Skeletal muscle tissue (tissue), 4 donors: Measurements from ENCODE around the gene MAGEA8. TPM values are rescaled to one million over a fixed set of nuclear protein-coding genes. Genes with fewer than 3 reads are reported as not detected.
"Not testable (repeated sequence)": the region's sequence is repeated elsewhere in the genome, so short reads cannot be mapped to it uniquely, and the experiment has no call there.

ENCODE experiments used
- H3K27ac ChIP-seq: one replicate; pipeline ENCODE4 v1.7.0; 2013; ENCODE audit warnings: mild to moderate bottlenecking, low read depth, low read length, inconsistent platforms
- H3K27me3 ChIP-seq, 3 donors: one replicate each; pipeline ENCODE4 v1.7.0; 2013; ENCODE audit warnings: low read length in 3 of 3; ENCODE audit not compliant: control insufficient read depth in 3 of 3, insufficient read depth in 3 of 3
- H3K36me3 ChIP-seq, 3 donors: one replicate each; pipeline ENCODE4 v1.7.0; 2013; ENCODE audit warnings: low read length in 3 of 3; ENCODE audit not compliant: control insufficient read depth in 3 of 3, insufficient read depth in 3 of 3
- H3K4me1 ChIP-seq, 3 donors: one replicate each; pipeline ENCODE4 v1.7.0; 2013; ENCODE audit warnings: low read length in 3 of 3, mild to moderate bottlenecking in 3 of 3; ENCODE audit not compliant: control insufficient read depth in 3 of 3, insufficient read depth in 3 of 3
- H3K4me3 ChIP-seq, 3 donors: one replicate each; pipeline ENCODE4 v1.7.0; 2013; ENCODE audit warnings: low read length in 3 of 3
- H3K9ac ChIP-seq, 3 donors: one replicate each; pipeline ENCODE4 v1.7.0; 2013; ENCODE audit warnings: low read length in 3 of 3, mild to moderate bottlenecking in 3 of 3, moderate library complexity in 2 of 3, low read depth in 1 of 3
- H3K9me3 ChIP-seq, 3 donors: one replicate each; pipeline ENCODE4 v1.7.0; 2013; ENCODE audit warnings: low read length in 3 of 3; ENCODE audit not compliant: control insufficient read depth in 3 of 3
- total RNA-seq: library from RNA; depleted of rRNA; stranded (reverse); fragments of >200 nt; gene quantifications from one replicate; pipeline ENCODE4 v1.2.3, GENCODE V29; 2014
- donor health status: Osteomylitis.

MAGEA8 gene
- total RNA-seq, result not detected

DNA sequence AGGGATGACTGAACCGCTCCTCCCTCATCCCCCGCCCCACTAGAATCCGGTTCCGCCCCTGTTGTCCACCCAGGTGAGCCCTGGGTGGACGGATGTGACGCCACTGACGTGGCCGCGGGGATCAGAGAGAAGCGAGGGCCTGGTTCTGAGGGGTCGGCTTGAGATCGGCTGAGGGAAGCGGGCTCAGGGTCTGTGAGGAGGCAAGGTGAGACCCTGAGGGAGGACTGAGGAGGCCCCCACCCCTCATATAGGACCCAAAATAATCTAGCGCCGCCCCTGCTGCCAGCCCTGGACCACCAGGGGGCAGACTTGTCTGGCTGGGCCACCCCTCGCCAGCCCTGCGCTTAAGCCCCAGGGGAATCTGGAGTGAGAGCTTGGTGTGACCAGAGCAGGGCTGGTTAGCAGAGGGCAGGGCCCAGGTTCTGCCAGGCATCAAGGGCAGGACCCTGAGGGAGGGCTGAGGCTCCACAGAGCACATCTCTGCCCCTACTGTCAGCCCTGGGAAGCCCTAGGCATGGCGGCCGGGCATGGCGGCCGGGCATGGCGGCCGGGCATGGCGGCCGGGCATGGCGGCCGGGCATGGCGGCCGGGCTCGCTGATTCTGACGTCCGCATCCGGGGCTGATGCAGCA, at the start of gene MAGEA8:
Gene MAGEA8, plus strand, starts transcription at position 103 of the 631 bp plus-strand sequence. CDS start 3,090 bp downstream, outside the sequence.
- H3K27me3 ChIP-seq, result no peaks in the 10 kb centered on the region
- H3K27ac ChIP-seq, result no peak within 1 kb of the TSS
- H3K9ac ChIP-seq, result no peak within 1 kb of the TSS
- H3K9me3 ChIP-seq, result no peaks in the 10 kb centered on the region
- no peaks in the 10 kb centered on the region for H3K36me3 ChIP-seq
- no peaks in the 10 kb centered on the region for H3K4me1 ChIP-seq
- no peak within 1 kb of the TSS for H3K4me3 ChIP-seq

GRCh38 chrX:149831473-149831872, 49.5 kb upstream of the MAGEA8 start:
- Histone ChIP-seq H3K4me3 (no peak overlapping the region), H3K9me3 (no peaks in the 10 kb centered on the region), H3K4me1 (no peaks in the 10 kb centered on the region), H3K36me3 (no peaks in the 10 kb centered on the region), H3K27ac (no peak overlapping the region), H3K9ac (no peak overlapping the region), H3K27me3 (no peaks in the 10 kb centered on the region)

- H3K9me3 ChIP-seq, H3K36me3 ChIP-seq, H3K27ac ChIP-seq, H3K4me3 ChIP-seq, H3K4me1 ChIP-seq, H3K9ac ChIP-seq, H3K27me3 ChIP-seq: not testable (repeated sequence)
Observed at GRCh38 chrX:149836728-149837127, 44.3 kb upstream of the MAGEA8 start.

GRCh38 chrX:149837167-149837566, 43.8 kb upstream of the MAGEA8 start:
- Histone ChIP-seq H3K9ac (no peak overlapping the region), H3K27ac (no peak overlapping the region), H3K9me3 (no peaks in the 10 kb centered on the region), H3K4me3 (no peak overlapping the region), H3K27me3 (no peaks in the 10 kb centered on the region), H3K36me3 (no peaks in the 10 kb centered on the region), H3K4me1 (no peaks in the 10 kb centered on the region)

DNA sequence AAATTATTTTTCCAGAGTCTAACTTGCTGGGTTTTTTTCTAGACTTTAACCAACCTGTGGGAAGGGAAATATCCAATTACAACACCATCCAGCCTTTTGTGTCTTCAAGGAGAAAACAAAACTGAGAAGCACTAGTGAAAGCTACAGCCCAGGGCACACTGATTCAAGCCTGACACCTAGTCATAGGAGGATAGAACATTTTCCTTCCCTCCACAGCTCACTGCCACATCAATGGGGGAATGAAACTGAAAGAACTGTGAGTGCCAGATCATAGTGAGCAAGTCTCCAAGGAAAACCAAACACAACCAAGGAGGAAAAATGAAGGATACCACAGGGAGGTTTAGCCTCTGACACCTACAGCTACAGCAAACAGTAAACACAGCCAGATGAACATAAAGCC, 43.3 kb upstream of the MAGEA8 start:
- no peak overlapping the region for H3K27ac ChIP-seq
- no peaks in the 10 kb centered on the region for H3K27me3 ChIP-seq
- no peaks in the 10 kb centered on the region for H3K4me1 ChIP-seq
- no peaks in the 10 kb centered on the region for H3K9me3 ChIP-seq
- no peak overlapping the region for H3K9ac ChIP-seq
- H3K4me3 ChIP-seq, result no peak overlapping the region
- no peaks in the 10 kb centered on the region for H3K36me3 ChIP-seq

- no peak overlapping the region for H3K27ac ChIP-seq
- no peaks in the 10 kb centered on the region for H3K4me1 ChIP-seq
- H3K9me3 ChIP-seq, result no peaks in the 10 kb centered on the region
- no peaks in the 10 kb centered on the region for H3K27me3 ChIP-seq
- no peak overlapping the region for H3K9ac ChIP-seq
- H3K36me3 ChIP-seq, result no peaks in the 10 kb centered on the region
- no peak overlapping the region for H3K4me3 ChIP-seq
Observed at GRCh38 chrX:149841929-149842328, 39.1 kb upstream of the MAGEA8 start.

GRCh38 chrX:149845385-149845784, 35.6 kb upstream of the MAGEA8 start:
- Histone ChIP-seq H3K27me3 (no peaks in the 10 kb centered on the region), H3K36me3 (no peaks in the 10 kb centered on the region), H3K27ac (no peak overlapping the region), H3K9ac (no peak overlapping the region), H3K4me3 (no peak overlapping the region), H3K9me3 (no peaks in the 10 kb centered on the region), H3K4me1 (no peaks in the 10 kb centered on the region)

DNA sequence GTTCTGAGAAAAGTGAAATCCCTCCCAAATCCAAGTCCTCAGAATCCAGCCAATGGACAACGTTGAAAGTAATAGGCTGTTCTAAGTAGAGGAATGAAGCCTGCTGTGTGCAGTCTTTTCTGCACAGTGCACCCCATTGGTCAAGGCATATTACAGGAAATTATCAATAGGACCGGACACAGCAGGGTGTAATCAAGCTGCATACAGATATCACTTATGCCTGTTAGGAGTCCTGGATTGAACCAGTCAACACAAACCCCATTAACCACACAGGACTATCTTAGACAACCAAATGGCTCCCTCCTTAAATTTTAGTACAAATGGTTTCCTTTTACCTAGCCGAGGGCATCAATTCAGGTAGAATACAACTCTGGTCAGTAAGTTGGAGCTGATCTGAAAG, 34.2 kb upstream of the MAGEA8 start:
- no peaks in the 10 kb centered on the region for H3K27me3 ChIP-seq
- H3K9me3 ChIP-seq, result no peaks in the 10 kb centered on the region
- no peaks in the 10 kb centered on the region for H3K4me1 ChIP-seq
- no peak overlapping the region for H3K9ac ChIP-seq
- H3K4me3 ChIP-seq, result no peak overlapping the region
- H3K27ac ChIP-seq, result no peak overlapping the region
- H3K36me3 ChIP-seq, result no peaks in the 10 kb centered on the region

DNA sequence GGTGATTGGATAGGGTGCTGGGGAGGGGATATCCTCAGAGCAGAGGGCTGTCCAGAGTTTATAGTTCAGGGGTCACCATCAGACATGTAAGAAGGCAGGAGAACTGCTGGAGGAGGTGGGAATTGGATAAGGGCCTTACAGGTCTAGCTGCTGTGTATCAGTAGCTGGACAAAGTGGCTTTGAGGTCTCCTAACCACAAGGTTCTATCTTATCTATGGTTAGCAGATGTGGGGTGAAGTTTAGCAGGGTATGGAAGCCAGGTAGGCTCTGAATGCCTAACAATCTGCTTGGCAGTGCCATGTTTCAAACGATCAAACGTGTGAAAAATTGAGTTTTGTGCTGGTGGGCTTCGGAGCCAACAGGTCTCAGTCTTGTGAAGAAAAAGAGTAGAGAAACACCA, 32.1 kb upstream of the MAGEA8 start:
- Histone ChIP-seq H3K9ac (no peak overlapping the region), H3K4me1 (no peaks in the 10 kb centered on the region), H3K36me3 (no peaks in the 10 kb centered on the region), H3K4me3 (no peak overlapping the region), H3K27ac (no peak overlapping the region), H3K9me3 (no peaks in the 10 kb centered on the region), H3K27me3 (no peaks in the 10 kb centered on the region)

DNA sequence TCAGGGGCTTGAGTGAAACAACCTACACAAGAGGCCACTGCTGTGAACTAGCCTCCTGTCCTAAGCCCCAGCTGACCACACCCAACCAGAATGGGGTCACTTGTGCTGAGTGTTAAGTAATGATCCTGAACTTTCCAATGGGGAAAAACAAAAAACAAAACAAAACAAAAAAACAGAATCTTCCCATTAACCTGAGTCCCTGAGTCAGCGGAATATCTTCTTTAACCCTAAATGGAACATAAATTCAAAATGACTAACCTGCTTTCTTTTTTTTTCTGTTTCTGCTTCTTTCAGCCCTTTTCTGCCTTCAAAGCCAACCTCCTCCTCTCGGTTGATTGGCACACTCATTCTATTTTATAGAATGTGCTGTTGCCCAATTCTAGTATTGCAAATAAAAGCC, 31.2 kb upstream of the MAGEA8 start:
- no peak overlapping the region for H3K4me3 ChIP-seq
- H3K9ac ChIP-seq, result no peak overlapping the region
- no peaks in the 10 kb centered on the region for H3K4me1 ChIP-seq
- no peaks in the 10 kb centered on the region for H3K9me3 ChIP-seq
- H3K27me3 ChIP-seq, result no peaks in the 10 kb centered on the region
- H3K36me3 ChIP-seq, result no peaks in the 10 kb centered on the region
- H3K27ac ChIP-seq, result no peak overlapping the region

- Histone ChIP-seq H3K27ac (no peak overlapping the region), H3K36me3 (no peaks in the 10 kb centered on the region), H3K4me1 (no peaks in the 10 kb centered on the region), H3K9ac (no peak overlapping the region), H3K27me3 (no peaks in the 10 kb centered on the region), H3K9me3 (no peaks in the 10 kb centered on the region), H3K4me3 (no peak overlapping the region)
Observed at GRCh38 chrX:149851864-149852263, 29.1 kb upstream of the MAGEA8 start.
